NCI-H345 (cell line): Measurements from ENCODE around the gene INHBB.

ENCODE experiments used
- DNase-seq: peaks from one replicate; lab custom pipeline; 2025; lab: John Stamatoyannopoulos, UW

Gene INHBB

DNA sequence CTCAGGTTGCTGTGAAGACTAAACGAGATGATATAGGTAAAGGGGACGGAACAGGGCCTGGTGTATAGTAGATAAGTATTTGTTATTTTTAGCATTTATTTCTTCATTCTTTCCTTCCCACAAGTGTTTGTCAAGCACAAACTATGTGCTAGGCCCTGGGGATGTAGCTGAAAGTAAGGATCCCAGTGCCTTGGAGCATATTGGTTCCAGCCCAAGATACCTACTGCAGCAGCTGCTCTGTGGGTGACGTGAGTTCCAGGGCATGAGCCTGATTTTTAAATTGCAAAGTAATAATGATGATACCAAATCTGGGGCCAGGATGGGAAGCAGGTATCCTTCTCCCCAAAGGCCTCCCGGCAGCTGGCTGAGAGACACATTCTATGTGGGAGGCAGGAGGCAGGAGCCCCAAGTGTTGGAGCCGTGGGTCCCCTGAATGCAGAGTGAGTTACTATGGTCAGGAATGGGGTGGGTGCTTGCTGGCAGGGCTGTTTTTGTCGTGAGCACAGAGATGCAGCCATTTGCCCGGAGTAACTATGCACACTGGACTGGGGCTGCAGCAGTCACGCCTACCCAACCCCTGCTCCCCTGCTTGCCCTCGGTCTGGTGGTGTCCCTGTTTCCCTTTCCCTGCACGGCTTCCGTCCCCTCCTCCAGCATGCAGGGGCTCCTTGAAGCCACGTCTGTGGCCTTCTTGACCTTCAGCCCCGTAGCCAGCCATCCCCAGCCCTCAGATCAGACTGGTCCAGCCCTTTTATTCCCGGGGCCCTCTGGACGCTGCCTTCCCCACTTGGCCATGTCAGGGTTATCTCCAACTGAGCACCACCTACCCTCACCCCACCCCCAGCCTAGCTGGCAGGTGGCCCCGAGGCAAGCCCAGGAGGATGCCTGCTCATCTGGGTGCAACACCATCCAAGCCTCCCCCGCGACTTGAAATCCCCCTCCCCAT is 52.4 kb downstream of the INHBB start:
- no peak for DNase-seq

DNA sequence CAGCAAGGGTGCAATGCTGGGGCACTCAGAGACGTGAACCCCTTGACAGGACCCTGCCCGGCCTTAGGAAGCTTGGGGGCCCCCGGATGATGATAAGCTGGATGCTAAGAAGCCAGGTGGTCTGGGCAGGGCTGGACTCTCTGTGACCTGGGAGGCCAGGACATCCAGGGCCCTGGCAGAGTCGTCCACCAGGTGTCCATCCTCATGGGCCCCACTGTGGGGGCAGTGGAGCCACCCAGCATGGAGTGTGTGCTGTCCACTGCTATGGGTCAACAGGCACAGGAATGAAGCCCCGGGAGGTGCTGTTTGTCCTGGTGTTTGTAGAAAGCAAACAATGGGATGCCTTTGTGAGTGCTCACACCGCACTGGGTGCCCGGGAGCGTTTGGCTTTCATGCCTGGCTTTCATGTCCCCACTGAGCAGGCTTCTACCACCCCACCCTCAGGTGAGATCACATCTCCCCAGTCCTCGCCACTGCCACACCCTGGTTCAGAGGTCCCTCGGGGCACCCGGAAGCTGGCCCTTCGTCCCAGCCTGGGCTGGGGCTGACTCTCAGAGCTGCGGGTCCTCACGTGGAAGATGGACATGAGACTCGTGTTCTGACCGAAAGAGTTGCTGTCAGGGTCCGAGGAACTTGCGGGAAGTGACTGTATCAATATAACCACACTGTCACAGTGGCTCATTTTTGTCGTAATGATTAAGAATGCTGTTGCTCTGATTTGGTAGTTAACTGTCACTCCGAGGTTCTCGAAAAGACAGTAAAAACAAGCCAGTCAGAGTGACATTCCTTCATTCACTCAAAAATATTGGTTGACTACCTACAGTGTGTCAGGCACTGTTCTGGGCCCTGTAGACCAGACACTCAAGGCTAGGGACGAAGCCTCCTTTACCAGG is 53.3 kb downstream of the INHBB start:
- DNase-seq = no peak

DNA sequence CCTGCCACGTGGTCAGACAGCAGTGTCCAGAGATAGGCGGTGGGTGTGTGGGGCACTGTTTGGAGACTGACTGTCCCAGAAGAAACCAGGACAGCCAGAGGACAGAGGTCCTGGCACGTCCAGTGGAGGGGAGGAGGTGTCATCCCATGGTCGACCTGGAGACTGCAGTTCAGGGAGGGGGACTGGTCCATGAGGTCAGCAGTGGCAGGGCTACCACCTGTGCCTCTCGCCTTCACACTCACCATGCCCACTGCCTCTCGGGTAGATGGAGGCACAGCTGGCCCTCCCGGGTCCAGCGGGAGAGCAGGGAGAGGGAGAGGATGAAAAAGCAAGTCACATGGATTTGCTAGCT is 53.9 kb downstream of the INHBB start:
- no peak for DNase-seq

DNA sequence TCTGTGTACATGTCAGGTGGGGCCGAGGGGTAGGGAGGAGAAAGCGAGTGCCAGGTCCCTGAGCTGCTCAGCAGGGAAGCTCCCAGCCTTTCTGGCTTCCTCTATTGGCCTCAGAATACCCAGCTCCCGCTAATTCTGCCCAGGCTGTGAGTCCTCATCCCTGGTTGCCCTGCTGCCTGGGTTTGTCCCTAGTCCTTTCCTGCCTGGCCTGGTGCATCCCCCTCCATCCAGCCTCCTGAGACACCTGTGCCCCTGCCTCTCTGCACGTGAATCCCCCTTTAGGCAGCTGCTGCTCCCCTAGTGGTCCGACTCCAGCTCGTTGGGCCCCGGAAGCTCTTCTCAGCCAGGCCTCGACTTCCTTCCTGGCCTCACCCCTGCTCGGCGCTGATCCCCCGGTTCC is 54.6 kb downstream of the INHBB start:
- DNase-seq = no peak
